PC-9 (cell line): ENCODE results near the gene TBX18. TPM values are rescaled to one million over a fixed set of nuclear protein-coding genes. Genes with fewer than 3 reads are reported as not detected.

Experiments used
- Bru-seq: library from RNA; stranded (reverse); fragments of 400-500 nt; gene quantifications from one replicate; lab custom pipeline; 2021; lab: Mats Ljungman, UMichigan
- BruChase-seq, 2 experiments: library from RNA; stranded (reverse); fragments of 400-500 nt; gene quantifications; one replicate each; lab custom pipeline; 2021; lab: Mats Ljungman, UMichigan
- BruUV-seq: library from RNA; stranded (reverse); fragments of 400-500 nt; replicated peaks from 2 replicates; lab custom pipeline; 2021; lab: Mats Ljungman, UMichigan
- CTCF ChIA-PET: fragments of 300-600 bp; sonication (Branson Sonifier 250); formaldehyde crosslinking; loops from one replicate; lab custom pipeline; 2022; ENCODE audit warnings: antibody characterized with exemption; lab: Charles Lee
- POLR2A ChIA-PET: fragments of 300-600 bp; sonication (Branson Sonifier 250); formaldehyde crosslinking; loops from one replicate; lab custom pipeline; 2022; ENCODE audit warnings: antibody characterized with exemption; ENCODE audit not compliant: unreplicated experiment; lab: Charles Lee
- DNase-seq, 2 experiments: peaks; one replicate each; pipeline versions ENCODE4 v3.0.0 to v3.0.0-alpha.2; 2015 to 2022; ENCODE audit warnings: mixed read lengths in 1 of 2
- H2AFZ ChIP-seq: fragments of 200-600 bp; sonication (generic); 2 replicates; pipeline ENCODE4 v1.8.1; 2017; ENCODE audit warnings: antibody characterized with exemption
- H3F3A ChIP-seq: fragments of 200-600 bp; sonication (generic); 2 replicates; pipeline ENCODE4 v1.8.1; 2017; ENCODE audit warnings: antibody characterized with exemption, mild to moderate bottlenecking, low read depth; ENCODE audit not compliant: insufficient read depth
- H3K27ac ChIP-seq: fragments of 200-600 bp; sonication (generic); 2 replicates; pipeline ENCODE4 v1.6.1; 2016; ENCODE audit warnings: mixed run types
- H3K27me3 ChIP-seq: fragments of 200-600 bp; sonication (generic); 2 replicates; pipeline ENCODE4 v1.6.1; 2016; ENCODE audit warnings: low read depth, mixed run types; ENCODE audit not compliant: insufficient read depth
- H3K36me3 ChIP-seq: fragments of 200-600 bp; sonication (generic); 2 replicates; pipeline ENCODE4 v1.6.1; 2016; ENCODE audit warnings: low read depth, mixed run types
- H3K4me1 ChIP-seq: fragments of 200-600 bp; sonication (generic); replicated peaks from 2 replicates; pipeline ENCODE4 v1.6.1; 2016; ENCODE audit warnings: mixed run types; ENCODE audit not compliant: insufficient read depth
- H3K4me2 ChIP-seq: fragments of 200-600 bp; sonication (generic); 2 replicates; pipeline ENCODE4 v1.6.1; 2017; ENCODE audit warnings: mixed run types
- H3K4me3 ChIP-seq: fragments of 200-600 bp; sonication (generic); 2 replicates; pipeline ENCODE4 v1.6.1; 2016; ENCODE audit warnings: mixed run types
- H3K79me2 ChIP-seq: fragments of 200-600 bp; sonication (generic); 2 replicates; pipeline ENCODE4 v1.6.1; 2017; ENCODE audit warnings: low read depth, mixed run types
- H3K9me2 ChIP-seq: fragments of 200-600 bp; sonication (generic); 2 replicates; pipeline ENCODE4 v1.8.1; 2017; ENCODE audit warnings: mild to moderate bottlenecking; ENCODE audit not compliant: insufficient read depth
- H3K9me3 ChIP-seq: fragments of 200-600 bp; sonication (generic); 2 replicates; pipeline ENCODE4 v1.8.1; 2016; ENCODE audit warnings: low read depth; ENCODE audit not compliant: insufficient read depth
- H4K20me1 ChIP-seq: fragments of 200-600 bp; sonication (generic); 2 replicates; pipeline ENCODE4 v1.8.1; 2017; ENCODE audit not compliant: insufficient read depth
- EZH2 ChIP-seq: fragments of 200-600 bp; sonication (generic); IDR thresholded peaks from 2 replicates; pipeline ENCODE4 v1.8.0; 2017; ENCODE audit warnings: antibody characterized with exemption, low read depth
- intact Hi-C: fragments of 100-400 bp; cut with micrococcal nuclease; formaldehyde crosslinking; loops from one replicate; pipeline ENCODE4 v1.10.0; 2022; ENCODE audit not compliant: unreplicated experiment
- long read RNA-seq: library from polyadenylated mRNA; stranded (forward); transcript quantifications from one replicate; pipeline ENCODE4 v2.0.0, GENCODE V29; 2022
- total RNA-seq: library from RNA; stranded (reverse); gene quantifications from 2 replicates; pipeline ENCODE4 v1.2.3, GENCODE V29; 2021
- TF ChIP-seq, protein P1 (sequence below): fragments of 200-600 bp; sonication (generic); conservative IDR thresholded peaks from 2 replicates; pipeline ENCODE4 v1.6.1; 2017; ENCODE audit warnings: mixed run types, antibody characterized with exemption, mild to moderate bottlenecking, moderate library complexity

Gene TBX18
- total RNA-seq: not detected in 2 replicates
- Bru-seq, nascent RNA: percentile 5 among the genes with signal in this experiment
- percentile 10 among the genes with signal in this experiment for BruChase-seq, experiment 1, labeled RNA remaining after a 2-hour chase
- BruChase-seq, experiment 2, labeled RNA remaining after a 6-hour chase: percentile 5 among the genes with signal in this experiment
- long read RNA-seq: 0 reads

DNA sequence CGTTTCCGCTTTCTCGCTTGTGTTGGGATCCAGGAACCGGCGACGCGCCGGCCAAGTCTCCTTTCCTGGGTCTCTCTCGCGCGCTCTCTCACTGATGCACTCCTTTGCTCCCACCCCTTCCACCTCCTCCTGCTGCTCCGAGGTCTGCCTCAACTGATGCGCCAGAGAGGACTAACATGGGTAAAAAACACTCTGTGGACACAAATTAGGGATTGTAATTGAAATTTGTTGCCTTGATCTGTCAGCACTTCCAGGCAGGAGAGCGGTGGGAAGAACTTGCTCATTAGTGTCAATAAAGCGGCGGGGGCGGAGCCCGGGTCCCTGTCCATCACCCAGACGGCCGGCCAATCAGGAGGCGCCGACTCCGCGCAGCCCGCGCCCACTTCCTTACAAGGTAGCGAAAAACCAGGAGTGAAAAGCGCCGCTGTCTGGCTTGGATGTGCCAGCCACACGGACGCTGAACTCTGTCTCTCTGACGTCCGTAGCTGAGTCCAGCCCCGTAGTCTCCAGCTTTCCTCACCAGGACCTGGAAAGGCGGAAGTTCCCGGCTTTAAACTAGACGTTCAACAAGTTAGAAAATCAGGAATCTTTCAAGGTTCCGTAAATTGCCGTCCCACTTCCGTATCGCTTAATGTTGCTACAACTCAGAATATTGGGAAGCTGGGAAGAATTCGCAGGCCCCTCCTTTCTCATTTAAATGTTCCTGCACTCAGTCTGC is at the start of gene TBX18:
TBX18 (minus strand) TSS at position 267 of the 718 bp plus-strand sequence. CDS start 417 bp downstream, outside the sequence.
- no peaks in the 10 kb centered on the region for H3F3A ChIP-seq
- no peaks in the 10 kb centered on the region for H3K4me1 ChIP-seq
- no peaks in the 10 kb centered on the region for H3K36me3 ChIP-seq
- H3K27ac ChIP-seq: no peak within 1 kb of the TSS
- intact Hi-C loops: loop anchor here (10.0 kb wide), 1 partner anchor 210 kb away; no protein-coding TSS in a partner anchor
- CTCF ChIA-PET: no interaction called here
- peak in 1 of 2 experiments; percentile 32 for DNase-seq
- TF ChIP-seq, protein P1, sequence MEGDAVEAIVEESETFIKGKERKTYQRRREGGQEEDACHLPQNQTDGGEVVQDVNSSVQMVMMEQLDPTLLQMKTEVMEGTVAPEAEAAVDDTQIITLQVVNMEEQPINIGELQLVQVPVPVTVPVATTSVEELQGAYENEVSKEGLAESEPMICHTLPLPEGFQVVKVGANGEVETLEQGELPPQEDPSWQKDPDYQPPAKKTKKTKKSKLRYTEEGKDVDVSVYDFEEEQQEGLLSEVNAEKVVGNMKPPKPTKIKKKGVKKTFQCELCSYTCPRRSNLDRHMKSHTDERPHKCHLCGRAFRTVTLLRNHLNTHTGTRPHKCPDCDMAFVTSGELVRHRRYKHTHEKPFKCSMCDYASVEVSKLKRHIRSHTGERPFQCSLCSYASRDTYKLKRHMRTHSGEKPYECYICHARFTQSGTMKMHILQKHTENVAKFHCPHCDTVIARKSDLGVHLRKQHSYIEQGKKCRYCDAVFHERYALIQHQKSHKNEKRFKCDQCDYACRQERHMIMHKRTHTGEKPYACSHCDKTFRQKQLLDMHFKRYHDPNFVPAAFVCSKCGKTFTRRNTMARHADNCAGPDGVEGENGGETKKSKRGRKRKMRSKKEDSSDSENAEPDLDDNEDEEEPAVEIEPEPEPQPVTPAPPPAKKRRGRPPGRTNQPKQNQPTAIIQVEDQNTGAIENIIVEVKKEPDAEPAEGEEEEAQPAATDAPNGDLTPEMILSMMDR: no peak
- TF ChIP-seq EZH2: no peak
- POLR2A ChIA-PET: interaction anchor here (0.6 kb wide), 1 partner anchor 1850 kb away, joined by 22 read pairs; no protein-coding TSS in a partner anchor
- H3K9me2 ChIP-seq: no peaks in the 10 kb centered on the region
- no peak within 1 kb of the TSS for H3K4me3 ChIP-seq
- no peaks in the 10 kb centered on the region for H3K9me3 ChIP-seq
- H2AFZ ChIP-seq: no peak within 1 kb of the TSS
- no peaks in the 10 kb centered on the region for H3K27me3 ChIP-seq
- no TSS peak for BruUV-seq
- no peak within 1 kb of the TSS for H3K4me2 ChIP-seq
- no peaks in the 10 kb centered on the region for H3K79me2 ChIP-seq
- H4K20me1 ChIP-seq: no peaks in the 10 kb centered on the region

DNA sequence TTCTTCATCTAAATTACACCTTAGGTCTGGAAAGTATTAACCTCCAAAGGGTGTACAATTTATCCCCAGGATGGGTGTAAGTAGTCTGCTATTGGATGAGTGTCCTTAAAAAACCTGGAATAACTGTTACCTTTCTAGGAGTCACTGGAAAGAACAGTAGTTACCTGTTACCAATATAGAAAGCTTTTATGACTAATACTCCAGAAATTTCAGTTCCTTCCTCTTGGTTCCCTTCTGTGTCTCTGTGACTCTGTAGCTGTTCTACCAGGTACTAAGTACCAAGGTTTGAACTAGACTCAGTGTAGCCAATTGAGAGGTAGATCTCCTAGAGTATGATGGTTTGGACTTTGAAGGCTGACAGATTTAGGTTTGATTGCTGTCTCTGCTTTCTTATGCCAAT is 47.0 kb upstream of the TBX18 start:
- Histone ChIP-seq H3K4me3 (no peak overlapping the region), H3K9me2 (no peaks in the 10 kb centered on the region), H3K36me3 (no peaks in the 10 kb centered on the region), H3K9me3 (no peaks in the 10 kb centered on the region), H3F3A (no peaks in the 10 kb centered on the region), H3K4me2 (no peak overlapping the region), H3K79me2 (no peaks in the 10 kb centered on the region), H3K27ac (no peak overlapping the region), H2AFZ (no peak overlapping the region), H3K4me1 (no peaks in the 10 kb centered on the region), H3K27me3 (no peaks in the 10 kb centered on the region), H4K20me1 (no peaks in the 10 kb centered on the region)
- CTCF ChIA-PET: no interaction called here
- DNase-seq: no peak
- TF ChIP-seq EZH2: no peak
- TF ChIP-seq, protein P1: no peak
- intact Hi-C loops: no loop called here
- BruUV-seq: no TSS peak
- POLR2A ChIA-PET: no interaction called here

DNA sequence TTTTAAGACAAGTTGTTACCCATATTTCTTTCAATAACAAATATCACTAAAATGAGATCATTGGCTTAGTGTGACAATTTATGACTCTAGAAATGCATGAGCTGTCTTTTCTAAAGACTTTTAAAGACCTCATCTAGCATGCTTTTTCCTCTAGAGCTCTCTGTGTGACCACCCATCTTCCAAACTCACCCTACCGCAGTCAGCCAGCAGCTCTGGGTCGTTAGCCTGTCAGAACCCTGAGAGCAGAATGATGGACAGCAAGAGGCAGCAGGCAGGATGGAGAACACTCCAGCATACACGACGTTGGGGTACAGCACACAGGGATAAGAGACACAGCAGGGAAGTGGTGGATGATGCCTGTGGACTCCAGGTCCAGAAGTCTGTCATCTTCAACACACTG is 45.1 kb upstream of the TBX18 start:
- H3K27ac ChIP-seq: no peak overlapping the region
- TF ChIP-seq, protein P1: no peak
- TF ChIP-seq EZH2: no peak
- no peak for DNase-seq
- no peak overlapping the region for H2AFZ ChIP-seq
- intact Hi-C loops: no loop called here
- no peaks in the 10 kb centered on the region for H3F3A ChIP-seq
- no peaks in the 10 kb centered on the region for H3K79me2 ChIP-seq
- H3K36me3 ChIP-seq: no peaks in the 10 kb centered on the region
- H3K4me2 ChIP-seq: no peak overlapping the region
- ChIA-PET CTCF (no interaction called here), POLR2A (no interaction called here)
- H3K27me3 ChIP-seq: no peaks in the 10 kb centered on the region
- no peaks in the 10 kb centered on the region for H3K9me3 ChIP-seq
- H3K9me2 ChIP-seq: no peaks in the 10 kb centered on the region
- H3K4me3 ChIP-seq: no peak overlapping the region
- H3K4me1 ChIP-seq: no peaks in the 10 kb centered on the region
- H4K20me1 ChIP-seq: no peaks in the 10 kb centered on the region
- BruUV-seq: no TSS peak
